Osteoblast (primary cell): ENCODE results near the gene LRRC55. TPM values are rescaled to one million over a fixed set of nuclear protein-coding genes. Genes with fewer than 3 reads are reported as not detected.

Experiments
- DNase-seq: peaks from one replicate; pipeline ENCODE4 v3.0.0; 2011; ENCODE audit warnings: low spot score, mixed read lengths; ENCODE audit not compliant: insufficient read length; ENCODE audit errors: missing footprints
- H2AFZ ChIP-seq: 2 replicates; pipeline ENCODE4 v1.6.0; 2011; ENCODE audit warnings: mild to moderate bottlenecking, low read length
- H3K27ac ChIP-seq: 2 replicates; pipeline ENCODE4 v1.5.1; 2011; ENCODE audit warnings: mild to moderate bottlenecking, low read depth, low read length, moderate library complexity
- H3K27me3 ChIP-seq: 2 replicates; pipeline ENCODE4 v1.6.0; 2012; ENCODE audit warnings: mild to moderate bottlenecking, control low read depth, inconsistent platforms, low read length, moderate library complexity; ENCODE audit not compliant: insufficient read depth
- H3K36me3 ChIP-seq: 2 replicates; pipeline ENCODE4 v1.5.1; 2011; ENCODE audit warnings: mild to moderate bottlenecking, low read length, control low read depth, moderate library complexity; ENCODE audit not compliant: insufficient read depth
- H3K4me1 ChIP-seq: 2 replicates; pipeline ENCODE4 v1.5.1; 2011; ENCODE audit warnings: mild to moderate bottlenecking, low read length, control low read depth, moderate library complexity; ENCODE audit not compliant: insufficient read depth
- H3K4me2 ChIP-seq: 2 replicates; pipeline ENCODE4 v1.6.0; 2011; ENCODE audit warnings: mild to moderate bottlenecking, low read length; ENCODE audit not compliant: insufficient read depth
- H3K4me3 ChIP-seq: fragments of 200-600 bp; sonication (generic); 3 replicates; pipeline ENCODE4 v1.5.1; 2012; ENCODE audit warnings: mild to moderate bottlenecking, low read length, inconsistent platforms; ENCODE audit not compliant: insufficient read depth
- H3K79me2 ChIP-seq: 2 replicates; pipeline ENCODE4 v1.6.0; 2012; ENCODE audit warnings: mild to moderate bottlenecking, low read length, control low read depth, inconsistent platforms; ENCODE audit not compliant: insufficient read depth
- H3K9me3 ChIP-seq: 2 replicates; pipeline ENCODE4 v1.5.1; 2011; ENCODE audit warnings: low read depth, low read length, control low read depth
- H4K20me1 ChIP-seq: 2 replicates; pipeline ENCODE4 v1.6.0; 2012; ENCODE audit warnings: mild to moderate bottlenecking, low read length, control low read depth; ENCODE audit not compliant: insufficient read depth
- total RNA-seq: library from RNA; depleted of rRNA; stranded (reverse); fragments of >200 nt; gene quantifications from 2 replicates; pipeline ENCODE4 v1.2.3, GENCODE V29; 2012
- TF ChIP-seq, protein P1 (sequence below): IDR thresholded peaks from 2 replicates; pipeline ENCODE4 v1.5.1; 2011; ENCODE audit warnings: mild to moderate bottlenecking, low read depth, low read length, moderate library complexity; ENCODE audit errors: extremely low read depth

LRRC55 gene
- total RNA-seq, 1 donor: not detected

DNA sequence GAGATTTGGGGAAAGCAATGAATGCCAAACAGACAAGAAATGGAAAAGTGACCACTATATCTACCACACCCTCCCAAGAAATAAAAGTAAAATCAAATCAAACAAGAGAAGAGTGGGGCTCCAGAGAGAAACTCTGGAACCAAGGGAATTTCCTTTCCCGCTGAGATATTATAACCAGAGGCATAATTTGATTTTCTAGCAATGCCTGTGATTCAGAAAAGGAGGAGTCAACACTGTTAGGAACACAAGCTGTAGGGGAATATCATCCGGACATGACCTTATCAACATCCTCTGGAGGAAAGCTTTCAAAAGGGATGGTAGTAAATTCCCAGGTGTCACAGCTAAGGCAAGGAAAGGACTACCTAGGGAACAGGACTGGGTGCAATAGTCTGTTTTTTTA, 29.6 kb upstream of the LRRC55 start:
- TF ChIP-seq, protein P1, sequence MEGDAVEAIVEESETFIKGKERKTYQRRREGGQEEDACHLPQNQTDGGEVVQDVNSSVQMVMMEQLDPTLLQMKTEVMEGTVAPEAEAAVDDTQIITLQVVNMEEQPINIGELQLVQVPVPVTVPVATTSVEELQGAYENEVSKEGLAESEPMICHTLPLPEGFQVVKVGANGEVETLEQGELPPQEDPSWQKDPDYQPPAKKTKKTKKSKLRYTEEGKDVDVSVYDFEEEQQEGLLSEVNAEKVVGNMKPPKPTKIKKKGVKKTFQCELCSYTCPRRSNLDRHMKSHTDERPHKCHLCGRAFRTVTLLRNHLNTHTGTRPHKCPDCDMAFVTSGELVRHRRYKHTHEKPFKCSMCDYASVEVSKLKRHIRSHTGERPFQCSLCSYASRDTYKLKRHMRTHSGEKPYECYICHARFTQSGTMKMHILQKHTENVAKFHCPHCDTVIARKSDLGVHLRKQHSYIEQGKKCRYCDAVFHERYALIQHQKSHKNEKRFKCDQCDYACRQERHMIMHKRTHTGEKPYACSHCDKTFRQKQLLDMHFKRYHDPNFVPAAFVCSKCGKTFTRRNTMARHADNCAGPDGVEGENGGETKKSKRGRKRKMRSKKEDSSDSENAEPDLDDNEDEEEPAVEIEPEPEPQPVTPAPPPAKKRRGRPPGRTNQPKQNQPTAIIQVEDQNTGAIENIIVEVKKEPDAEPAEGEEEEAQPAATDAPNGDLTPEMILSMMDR: no peak
- H3K79me2 ChIP-seq: no peaks in the 10 kb centered on the region
- H3K4me1 ChIP-seq: no peaks in the 10 kb centered on the region
- peaks cover 5% of the 10 kb centered on the region for H3K27me3 ChIP-seq
- DNase-seq: no peak
- no peaks in the 10 kb centered on the region for H3K36me3 ChIP-seq
- H3K4me2 ChIP-seq: no peak overlapping the region
- H3K9me3 ChIP-seq: no peaks in the 10 kb centered on the region
- no peak overlapping the region for H3K27ac ChIP-seq
- H3K4me3 ChIP-seq: no peak overlapping the region
- H2AFZ ChIP-seq: no peak overlapping the region
- no peaks in the 10 kb centered on the region for H4K20me1 ChIP-seq

DNA sequence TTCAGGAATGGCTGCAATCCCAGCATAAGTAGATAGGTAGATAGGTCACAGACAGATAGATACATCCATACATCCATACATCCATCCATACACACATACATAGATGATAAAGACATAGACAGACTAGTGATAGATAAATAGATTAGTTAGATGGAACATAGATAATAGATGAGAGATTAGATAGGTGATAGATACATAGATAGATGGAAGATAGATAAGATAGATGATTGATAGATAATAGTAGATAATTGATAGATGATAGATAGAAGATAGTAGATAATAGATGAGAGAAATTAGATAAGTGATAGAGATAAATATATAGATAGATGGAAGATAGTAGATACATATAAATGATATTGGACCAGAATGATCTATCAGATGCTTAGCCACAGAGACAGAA, 28.3 kb upstream of the LRRC55 start:
- TF ChIP-seq, protein P1: no peak
- no peaks in the 10 kb centered on the region for H3K79me2 ChIP-seq
- peaks cover 5% of the 10 kb centered on the region for H3K27me3 ChIP-seq

DNA sequence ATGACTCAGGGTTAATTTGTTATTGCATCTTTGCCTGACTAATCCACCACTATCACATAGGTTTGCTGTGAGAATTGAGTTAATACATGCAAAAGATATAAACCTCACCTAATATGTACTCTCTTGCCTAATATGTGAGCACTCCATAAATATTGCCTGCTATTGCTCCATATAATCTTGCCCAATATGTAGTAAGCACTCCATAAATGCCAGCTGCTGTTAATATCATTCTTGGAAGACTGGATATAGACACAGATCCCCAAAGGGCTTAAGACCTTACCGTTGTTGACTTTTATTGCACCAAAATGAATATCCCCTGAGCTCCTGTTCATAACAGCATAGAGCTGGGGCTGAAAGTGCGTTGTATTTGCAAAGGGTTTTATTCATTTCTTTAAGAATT, 27.0 kb upstream of the LRRC55 start:
- H4K20me1 ChIP-seq: no peaks in the 10 kb centered on the region
- H3K27ac ChIP-seq: no peak overlapping the region
- no peak overlapping the region for H3K4me3 ChIP-seq
- no peaks in the 10 kb centered on the region for H3K36me3 ChIP-seq
- no peaks in the 10 kb centered on the region for H3K4me1 ChIP-seq
- no peaks in the 10 kb centered on the region for H3K79me2 ChIP-seq
- peaks cover 5% of the 10 kb centered on the region for H3K27me3 ChIP-seq
- TF ChIP-seq, protein P1: no peak
- no peak for DNase-seq
- no peak overlapping the region for H3K4me2 ChIP-seq
- no peak overlapping the region for H2AFZ ChIP-seq
- no peaks in the 10 kb centered on the region for H3K9me3 ChIP-seq

More for the DNA sequence above, 28.3 kb upstream of the LRRC55 start:
- Histone ChIP-seq H3K27ac (no peak overlapping the region), H3K9me3 (no peaks in the 10 kb centered on the region), H3K36me3 (no peaks in the 10 kb centered on the region), H3K4me3 (no peak overlapping the region), H2AFZ (no peak overlapping the region), H3K4me2 (no peak overlapping the region), H3K4me1 (no peaks in the 10 kb centered on the region), H4K20me1 (no peaks in the 10 kb centered on the region)
- no peak for DNase-seq

DNA sequence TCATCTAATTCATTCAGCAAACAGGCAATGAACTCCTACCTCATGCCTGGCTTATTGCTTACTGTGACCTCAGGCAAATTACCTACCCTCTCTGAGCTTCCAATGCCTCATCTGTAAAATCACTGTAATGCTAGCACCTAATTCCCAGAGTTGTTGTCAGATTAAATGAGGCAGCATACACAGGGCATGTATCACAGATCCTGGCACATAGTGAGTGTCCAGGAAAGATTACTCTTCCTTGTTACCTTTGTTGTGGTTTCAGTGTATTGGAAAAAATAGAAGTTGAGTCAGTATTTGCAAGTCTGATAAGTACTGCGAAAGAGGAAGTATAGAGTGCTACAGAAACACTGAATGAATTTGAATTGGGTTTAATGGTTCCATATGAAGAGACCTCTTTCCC, 26.4 kb upstream of the LRRC55 start:
- no peak for DNase-seq
- no peak overlapping the region for H3K4me3 ChIP-seq
- no peak overlapping the region for H2AFZ ChIP-seq
- no peak overlapping the region for H3K4me2 ChIP-seq
- no peaks in the 10 kb centered on the region for H3K9me3 ChIP-seq
- H3K27me3 ChIP-seq: peaks cover 5% of the 10 kb centered on the region
- TF ChIP-seq, protein P1: no peak
- no peaks in the 10 kb centered on the region for H3K36me3 ChIP-seq
- H3K4me1 ChIP-seq: no peaks in the 10 kb centered on the region
- no peaks in the 10 kb centered on the region for H3K79me2 ChIP-seq
- H4K20me1 ChIP-seq: no peaks in the 10 kb centered on the region
- no peak overlapping the region for H3K27ac ChIP-seq
